Measurements from ENCODE around the gene ADNP.

The ADNP gene

GRCh38 chr20:50932016-50932485 lies 814 bp upstream of the ADNP start:
- DNase-seq: no peak

- no peak for DNase-seq
These were observed 296 bp downstream of the ADNP start for GRCh38 chr20:50930976-50931305.

DNA sequence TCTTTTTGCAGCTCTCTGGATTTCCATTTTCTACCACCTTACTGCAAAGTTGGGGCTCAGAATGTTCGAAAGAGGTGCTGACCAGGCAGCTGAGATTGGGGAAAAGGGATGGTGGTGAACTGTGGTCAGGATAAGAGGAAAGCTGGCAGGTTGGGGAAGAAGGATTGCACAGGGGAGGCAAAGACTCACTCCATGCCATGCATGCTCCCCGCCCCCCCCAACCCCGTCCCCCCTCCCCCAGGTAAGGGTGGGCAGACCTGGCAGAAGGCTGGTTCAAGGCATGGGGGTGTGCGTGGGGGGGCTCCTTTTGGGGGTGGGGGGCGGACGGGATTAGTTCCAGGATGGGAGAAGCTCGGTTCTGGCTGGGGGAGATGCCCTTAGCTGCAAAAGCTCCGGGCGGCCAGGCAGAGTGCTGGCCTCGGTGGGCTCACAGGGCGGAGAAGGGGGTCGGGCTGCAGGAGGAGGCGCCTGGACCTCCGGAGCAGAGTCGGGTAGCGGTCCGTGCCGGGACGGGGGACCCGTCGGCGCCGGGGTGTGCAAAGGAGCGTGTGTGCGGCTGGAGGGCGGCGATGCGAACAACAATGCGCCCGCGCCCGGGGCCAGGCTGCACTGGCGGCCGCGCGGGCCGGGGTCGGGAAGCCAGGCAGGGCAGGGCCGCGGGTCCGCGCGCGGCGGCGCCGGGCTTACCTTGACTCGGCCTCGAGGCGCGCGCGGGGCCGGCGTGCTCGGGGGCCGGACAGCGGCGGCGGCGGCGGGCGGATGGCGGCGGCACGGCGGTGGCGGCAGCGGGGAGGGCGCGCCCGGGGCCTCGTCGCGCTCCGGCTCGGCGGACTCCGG lies 880 bp downstream of the ADNP start:
- peak; percentile 5 for DNase-seq

DNA sequence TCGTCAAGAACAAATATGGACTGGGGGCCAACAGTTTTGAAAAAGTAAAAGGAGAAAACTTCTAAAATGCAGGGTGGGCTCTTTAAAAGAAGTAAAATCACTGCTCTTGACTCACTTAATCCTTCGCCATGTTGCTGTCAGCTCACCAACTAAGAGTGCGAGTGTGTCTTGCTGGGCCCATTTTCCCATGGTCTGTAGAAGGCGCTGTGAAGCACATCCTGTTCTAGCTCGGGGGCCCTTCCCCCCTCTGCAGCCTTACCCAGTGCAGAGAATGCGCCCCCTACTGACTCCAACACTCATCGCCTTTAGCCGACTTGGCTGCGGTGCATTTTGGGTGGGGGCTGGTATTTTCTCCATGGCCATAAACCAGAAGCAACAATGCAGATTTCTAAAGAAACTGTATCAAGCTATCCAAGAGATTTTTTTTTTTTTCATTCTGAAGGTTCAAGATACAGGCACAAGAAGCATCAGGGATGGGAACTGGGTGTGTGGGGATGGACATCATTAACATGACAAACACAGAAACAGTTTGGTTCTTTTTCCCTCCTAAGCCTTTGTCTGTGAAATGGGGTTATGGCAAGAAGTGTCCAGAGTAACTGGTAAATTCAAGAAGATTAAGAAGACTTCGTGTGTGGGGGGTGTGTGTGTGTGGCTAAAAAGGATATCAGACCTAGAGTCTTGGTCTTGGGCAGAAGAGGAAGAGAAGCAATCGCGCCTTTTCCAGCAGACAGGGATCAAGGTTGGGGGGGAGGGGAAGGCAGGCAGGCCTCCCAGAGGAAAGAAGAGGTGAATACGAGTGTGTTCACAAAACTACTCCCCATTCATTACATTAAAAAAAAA lies 1.7 kb downstream of the ADNP start:
- DNase-seq: peak; percentile 80

DNA sequence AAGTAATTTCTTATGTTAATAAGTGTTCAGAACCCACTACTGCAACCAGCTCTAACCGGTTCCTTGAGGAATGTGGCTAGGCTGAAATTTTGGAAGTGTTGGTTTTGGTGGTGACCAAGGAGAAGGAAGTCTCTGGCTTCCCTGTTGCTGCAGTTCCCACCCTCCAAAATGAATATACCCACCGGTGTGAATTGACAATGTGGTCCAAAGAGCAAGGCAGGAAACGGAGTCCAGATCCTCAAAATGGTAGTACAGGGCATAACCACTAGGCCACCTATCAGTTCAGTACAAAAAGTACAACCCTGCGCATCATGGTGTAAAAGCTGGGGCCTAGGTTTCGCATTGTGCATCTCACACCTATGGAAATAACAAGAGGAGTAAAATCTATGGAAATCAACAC lies 2.8 kb downstream of the ADNP start:
- DNase-seq: no peak

DNA sequence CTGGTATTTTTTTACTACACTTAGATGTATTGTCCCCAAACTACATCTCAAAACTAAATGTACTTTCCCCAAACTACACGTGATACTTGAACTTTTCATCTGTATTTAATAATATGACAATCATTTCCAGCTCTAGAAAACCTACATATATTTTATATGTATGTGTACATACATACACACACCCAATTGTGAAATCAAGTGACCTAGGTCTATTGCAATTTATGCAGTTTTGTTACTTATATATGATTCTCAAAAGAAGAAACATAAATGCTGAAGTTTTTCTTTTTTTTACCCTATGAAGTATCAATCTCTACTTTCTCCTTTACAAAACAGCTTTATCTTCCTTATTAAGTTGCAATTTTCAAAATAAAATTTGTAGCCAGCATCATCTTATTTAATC lies 4.7 kb downstream of the ADNP start:
- no peak for DNase-seq

- no peak for DNase-seq
These were observed 6.8 kb downstream of the ADNP start for GRCh38 chr20:50924261-50924920.

GRCh38 chr20:50921803-50922501 lies 9.3 kb downstream of the ADNP start:
- DNase-seq: no peak

DNA sequence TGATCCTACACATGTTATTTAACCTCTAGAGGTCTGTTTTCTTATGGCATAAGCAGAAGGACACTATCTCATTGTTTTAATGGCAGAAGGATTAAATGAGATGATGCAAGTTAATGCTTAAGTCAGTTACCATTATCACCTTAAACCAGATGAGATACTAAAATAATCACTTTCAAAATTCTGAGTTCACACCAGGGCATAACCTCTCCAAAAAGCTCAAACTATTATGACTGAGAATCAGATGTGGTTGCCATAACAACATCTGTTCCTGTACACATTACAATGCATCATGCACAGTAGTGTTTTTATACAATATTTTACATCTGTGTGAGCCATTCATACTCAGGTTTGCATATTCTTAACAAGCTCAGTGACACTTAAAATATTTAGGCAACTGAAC lies 10.2 kb downstream of the ADNP start:
- no peak for DNase-seq

- DNase-seq: no peak
These were observed 11.7 kb downstream of the ADNP start for GRCh38 chr20:50919567-50919966.

- DNase-seq: no peak
These were observed 12.8 kb downstream of the ADNP start for GRCh38 chr20:50918403-50918802.

DNA sequence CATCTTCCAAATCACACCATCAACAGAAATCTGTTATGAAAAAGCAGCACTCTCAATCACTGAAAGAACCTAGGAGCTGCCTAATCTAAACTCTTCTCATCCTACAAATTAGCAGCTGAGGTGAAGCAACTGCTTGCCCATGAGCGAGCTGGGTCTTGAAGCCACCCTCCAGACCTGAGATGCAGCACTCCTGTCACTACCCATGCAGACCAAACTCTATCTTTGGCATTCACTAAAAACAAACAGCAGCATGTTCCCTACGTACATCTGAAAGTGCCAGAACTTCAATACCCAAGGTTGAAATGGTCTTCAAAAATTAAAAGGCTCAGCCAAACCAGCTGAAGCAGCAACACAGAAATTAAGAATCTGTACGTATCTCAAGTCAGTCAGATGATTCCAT lies 14.3 kb downstream of the ADNP start:
- DNase-seq: no peak

GRCh38 chr20:50916257-50916656 lies 15.0 kb downstream of the ADNP start:
- DNase-seq: no peak

GRCh38 chr20:50915424-50915823 lies 15.8 kb downstream of the ADNP start:
- no peak for DNase-seq

DNA sequence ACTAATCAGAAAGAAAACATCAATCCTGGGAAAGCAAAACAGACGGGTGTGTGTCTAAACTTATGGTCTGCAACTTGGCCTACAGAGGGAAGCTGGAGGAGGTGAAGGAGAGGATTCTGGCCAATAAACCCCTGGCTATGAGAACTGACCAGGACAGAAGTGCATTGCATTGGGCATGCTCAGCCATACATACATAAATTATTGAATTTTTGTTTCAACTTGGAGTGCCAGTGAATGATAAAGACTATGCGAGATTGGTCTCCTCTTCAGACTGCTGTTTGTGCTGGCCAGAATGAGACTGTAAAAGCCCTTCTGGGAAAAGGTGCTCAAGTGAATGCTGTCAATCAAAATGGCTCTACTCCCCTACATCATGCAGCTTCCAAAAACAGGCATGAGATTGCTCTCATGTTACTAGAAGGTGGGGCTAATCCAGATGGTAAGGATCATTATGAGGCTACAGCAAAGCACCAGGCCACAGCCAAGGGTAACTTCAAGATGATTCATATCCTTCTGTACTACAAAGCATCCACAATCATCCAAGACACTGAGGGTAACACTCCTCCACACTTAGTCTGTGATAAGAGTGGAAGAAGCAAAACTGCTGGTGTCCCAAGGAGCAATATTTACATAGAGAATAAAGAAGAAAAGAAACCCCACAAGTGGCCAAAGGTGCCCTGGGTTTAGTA lies 17.4 kb downstream of the ADNP start:
- DNase-seq: no peak

DNA sequence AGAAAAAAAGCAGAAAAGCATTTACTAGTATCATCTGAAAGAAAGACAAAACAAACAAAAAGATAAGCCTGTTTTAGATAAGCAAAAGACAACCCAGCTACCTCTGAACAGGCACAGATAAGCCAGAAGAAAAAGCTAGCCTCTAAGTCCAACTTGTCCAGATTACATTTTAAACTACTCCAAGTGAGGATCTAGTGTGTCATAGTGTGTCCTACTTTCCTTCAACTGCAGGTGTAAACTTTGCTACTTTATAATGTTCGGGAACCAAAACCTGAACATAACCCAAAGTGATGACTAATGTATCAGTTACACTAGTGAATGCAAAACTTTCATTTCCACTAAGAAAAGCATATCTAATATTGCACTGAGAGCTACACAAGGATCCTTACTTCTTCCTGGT lies 19.5 kb downstream of the ADNP start:
- no peak for DNase-seq

GRCh38 chr20:50911030-50911429 lies 20.2 kb downstream of the ADNP start:
- DNase-seq: no peak

DNA sequence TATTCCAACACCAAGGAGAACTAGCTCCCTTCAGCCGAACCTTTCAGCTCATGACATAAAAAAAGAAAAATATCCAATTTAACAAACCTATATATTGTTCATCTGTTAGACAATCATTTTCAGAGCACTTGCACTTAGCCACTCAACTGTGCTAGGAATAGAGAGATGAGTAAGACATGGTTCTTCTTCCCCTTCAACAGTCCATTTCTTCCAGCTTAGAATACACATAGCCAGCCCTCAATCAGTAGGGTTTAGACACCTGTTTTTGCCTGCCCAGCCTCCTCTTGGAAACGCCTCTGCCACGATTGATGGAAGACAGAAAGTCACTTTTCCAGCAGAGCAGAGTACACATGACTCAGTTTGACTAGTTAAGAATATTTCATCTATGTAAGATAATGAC lies 21.8 kb downstream of the ADNP start:
- DNase-seq: no peak

GRCh38 chr20:50904067-50904570 lies 27.1 kb downstream of the ADNP start:
- DNase-seq: no peak

GRCh38 chr20:50903353-50904051 lies 27.7 kb downstream of the ADNP start:
- DNase-seq: no peak

DNA sequence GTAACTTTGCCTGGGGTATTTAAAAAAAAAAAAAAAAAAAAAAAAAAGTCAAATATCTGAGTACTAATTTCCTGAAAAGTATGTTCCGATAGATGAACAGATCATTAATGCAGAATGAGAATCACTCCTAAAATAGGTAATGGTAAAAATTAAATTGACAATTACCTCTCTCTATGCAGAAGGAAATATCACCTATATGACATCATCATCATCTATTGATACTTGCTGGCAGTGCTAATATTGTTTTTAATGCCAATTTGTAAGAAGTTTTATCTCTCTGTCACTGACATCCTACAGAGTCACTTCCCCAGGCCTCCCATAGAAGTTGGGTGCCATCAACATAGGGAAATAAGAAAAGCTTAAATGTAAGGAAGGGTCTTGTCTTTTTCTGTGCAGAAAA lies 29.9 kb downstream of the ADNP start:
- no peak for DNase-seq

DNA sequence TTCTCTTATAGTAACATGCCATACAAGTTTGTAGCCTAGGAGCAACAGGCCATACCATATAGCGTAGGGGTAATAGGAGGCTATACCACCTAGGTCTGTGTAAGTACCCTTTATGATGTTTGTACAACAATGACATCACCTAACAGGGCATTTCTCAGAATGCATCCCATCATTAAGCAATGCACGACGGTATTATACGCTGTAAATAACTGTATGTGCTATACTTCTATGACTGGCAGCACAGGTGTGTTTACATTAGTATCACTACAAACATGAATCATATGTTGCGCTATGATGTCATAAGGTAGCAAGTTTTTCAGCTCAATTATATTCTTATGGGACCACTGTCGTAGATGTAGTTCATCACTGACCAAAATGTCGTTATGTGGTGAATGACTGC lies 31.0 kb downstream of the ADNP start:
- no peak for DNase-seq

Measured in NCI-H2029 (cell line).